Stomach (tissue), 9 donors: Measurements from ENCODE around the gene CEMP1. TPM values are rescaled to one million over a fixed set of nuclear protein-coding genes. Genes with fewer than 3 reads are reported as not detected.

ENCODE experiments used
- DNase-seq, 2 donors: peaks; one replicate each; pipeline versions ENCODE4 v3.0.0 to v3.0.0-alpha.2; 2013 to 2019
- H3K27ac ChIP-seq, 5 donors: fragments of 200-600 bp in 4 of 5; sonication (generic) in 4 of 5; one replicate each; pipeline ENCODE4 v1.5.1; 2013 to 2019; ENCODE audit warnings: mild to moderate bottlenecking in 1 of 5, moderate library complexity in 1 of 5
- H3K27me3 ChIP-seq, 3 donors: fragments of 200-600 bp; sonication (generic); one replicate each; pipeline ENCODE4 v1.5.1; 2017 to 2019; ENCODE audit warnings: mixed run types in 1 of 3
- H3K36me3 ChIP-seq, 4 donors: fragments of 200-600 bp; sonication (generic); 1 replicate in 3 of 4; 2 replicates in 1 of 4; pipeline ENCODE4 v1.5.1; 2016 to 2019
- H3K4me1 ChIP-seq, 4 donors: fragments of 200-600 bp; sonication (generic); one replicate each; pipeline ENCODE4 v1.5.1; 2016 to 2019
- H3K4me3 ChIP-seq, 4 donors: fragments of 200-600 bp; sonication (generic) in 3 of 4; one replicate each; pipeline ENCODE4 v1.5.1; 2016 to 2019; ENCODE audit warnings: mild to moderate bottlenecking in 1 of 4
- H3K9me3 ChIP-seq, 4 donors: fragments of 200-600 bp; sonication (generic); one replicate each; pipeline ENCODE4 v1.5.1; 2016 to 2019
- CTCF ChIP-seq, 7 experiments: fragments of 450-650 bp in 4 of 7; fragments of 200-600 bp in 3 of 7; sonication (generic) in 3 of 7; IDR thresholded peaks; one replicate each; pipeline ENCODE4 v1.5.1; 2016 to 2019; ENCODE audit warnings: antibody characterized with exemption in 7 of 7, control low read depth in 2 of 7, mild to moderate bottlenecking in 1 of 7
- EP300 ChIP-seq: sonication (generic); formaldehyde crosslinking; IDR thresholded peaks from one replicate; pipeline ENCODE4 v1.6.1; 2017; ENCODE audit warnings: antibody characterized with exemption
- POLR2A ChIP-seq, 4 donors: fragments of 450-650 bp; IDR thresholded peaks; one replicate each; pipeline ENCODE4 v1.6.1; 2016; ENCODE audit warnings: antibody characterized with exemption in 4 of 4, control low read depth in 2 of 4, mild to moderate bottlenecking in 1 of 4, moderate library complexity in 1 of 4
- POLR2AphosphoS5 ChIP-seq, 3 donors: sonication (generic); formaldehyde crosslinking; IDR thresholded peaks; one replicate each; pipeline ENCODE4 v1.6.1; 2016; ENCODE audit warnings: antibody characterized with exemption in 3 of 3
- WGBS, 5 donors: extraction: QIAGEN DNeasy Blood & Tissue Kit in 3 of 5; methylation state at CpG; one replicate each; pipeline versions ENCODE4 v1.1.5 to v1.1.7; 2013 to 2018; 5-methylcytosine and 5-hydroxymethylcytosine counted together
- intact Hi-C: fragments of 100-400 bp; cut with DNase I; formaldehyde crosslinking; loops from one replicate; pipeline ENCODE4 v1.15.1; 2023; ENCODE audit warnings: low total_unique reads
- polyA plus RNA-seq, 3 donors: library from polyadenylated mRNA; stranded (reverse); fragments of 200-250 nt; gene quantifications; one replicate each; pipeline ENCODE4 v1.2.3, GENCODE V29; 2013
- total RNA-seq, 5 donors: library from RNA; depleted of rRNA; stranded (reverse); fragments of >200 nt; gene quantifications; one replicate each; pipeline versions ENCODE4 v1.1.0 to v1.2.3, GENCODE V29; 2014 to 2016
- donor health status: healthy with polysubstance abuse.
- donor health status: Bipolar disorder and iron deficiency.
- donor health status: healthy.

The CEMP1 gene
- total and polyA plus RNA-seq, 8 donors, result 0.43 to 0.61 (median 0.58) TPM; not detected in 5

GRCh38 chr16:2483939-2484897, 47.0 kb downstream of the CEMP1 start:
- Histone ChIP-seq H3K27ac (peak overlapping the region in 1 of 5 donors; percentile 80), H3K27me3 (no peaks in the 10 kb centered on the region), H3K4me1 (peaks cover 24 to 58% (median 41%) of the 10 kb centered on the region in 4 donors), H3K9me3 (no peaks in the 10 kb centered on the region), H3K36me3 (peaks cover 0 to 12% (median 3%) of the 10 kb centered on the region in 4 donors), H3K4me3 (no peak overlapping the region)
- intact Hi-C loops, result no loop called here
- no peak for TF ChIP-seq CTCF (IDR thresholded peaks at IDR 0.05)
- TF ChIP-seq POLR2AphosphoS5 (IDR thresholded peaks at IDR 0.05), result no peak
- no peak for TF ChIP-seq POLR2A (IDR thresholded peaks at IDR 0.05)
- TF ChIP-seq EP300, result no peak
- 89 to 93% (median 91%) methylated on average over 15 to 16 of the region's 16 CpGs for WGBS, 5 donors
- DNase-seq, result no peak

- H3K9me3 ChIP-seq, result no peaks in the 10 kb centered on the region
- DNase-seq, result peak in 1 of 2 donors; percentile 78
- peak overlapping the region; percentile 9 to 17 (median 10) for H3K4me3 ChIP-seq
- 60 to 74% (median 67%) methylated on average over 31 to 32 of the region's 32 CpGs for WGBS, 5 donors
- intact Hi-C loops, result no loop called here
- no peak for TF ChIP-seq POLR2AphosphoS5 (IDR thresholded peaks at IDR 0.05)
- TF ChIP-seq POLR2A (IDR thresholded peaks at IDR 0.05), result no peak
- TF ChIP-seq EP300, result no peak
- no peak for TF ChIP-seq CTCF (IDR thresholded peaks at IDR 0.05)
- H3K36me3 ChIP-seq, result peaks cover 0 to 12% (median 4%) of the 10 kb centered on the region in 4 donors
- H3K27ac ChIP-seq, result peak overlapping the region in 4 of 5 donors; percentile 22 to 80 (median 60)
- no peaks in the 10 kb centered on the region for H3K27me3 ChIP-seq
- peaks cover 24 to 63% (median 44%) of the 10 kb centered on the region in 4 donors for H3K4me1 ChIP-seq
Measured at GRCh38 chr16:2482708-2483534, 48.3 kb downstream of the CEMP1 start.

- intact Hi-C loops, result no loop called here
- WGBS, 5 donors, result 76 to 84% (median 81%) methylated on average over 13 of the region's 13 CpGs
- Histone ChIP-seq H3K27me3 (no peaks in the 10 kb centered on the region), H3K27ac (peak overlapping the region in 3 of 5 donors; percentile 22 to 80 (median 73)), H3K36me3 (peaks cover 0 to 12% (median 4%) of the 10 kb centered on the region in 4 donors), H3K4me3 (no peak overlapping the region), H3K9me3 (no peaks in the 10 kb centered on the region), H3K4me1 (peaks cover 18 to 62% (median 48%) of the 10 kb centered on the region in 4 donors)
- TF ChIP-seq POLR2AphosphoS5 (IDR thresholded peaks at IDR 0.05) (no peak), CTCF (IDR thresholded peaks at IDR 0.05) (no peak), POLR2A (IDR thresholded peaks at IDR 0.05) (no peak), EP300 (no peak)
- no peak for DNase-seq
Measured at GRCh38 chr16:2482249-2482648, 49.0 kb downstream of the CEMP1 start.

GRCh38 chr16:2481676-2482075, 49.5 kb downstream of the CEMP1 start:
- 58 to 80% (median 63%) methylated on average over 7 of the region's 7 CpGs for WGBS, 5 donors
- H3K4me3 ChIP-seq, result no peak overlapping the region
- H3K36me3 ChIP-seq, result peaks cover 0 to 11% (median 4%) of the 10 kb centered on the region in 4 donors
- H3K27ac ChIP-seq, result peak overlapping the region in 1 of 5 donors; percentile 14
- TF ChIP-seq POLR2AphosphoS5 (IDR thresholded peaks at IDR 0.05), result no peak
- no peak for TF ChIP-seq POLR2A (IDR thresholded peaks at IDR 0.05)
- TF ChIP-seq EP300, result no peak
- TF ChIP-seq CTCF (IDR thresholded peaks at IDR 0.05), result no peak
- no peak for DNase-seq
- peaks cover 18 to 62% (median 47%) of the 10 kb centered on the region in 4 donors for H3K4me1 ChIP-seq
- H3K9me3 ChIP-seq, result no peaks in the 10 kb centered on the region
- intact Hi-C loops, result no loop called here
- H3K27me3 ChIP-seq, result no peaks in the 10 kb centered on the region
